H1 (cell line): ENCODE measurements around the gene LHFPL2. TPM values are rescaled to one million over a fixed set of nuclear protein-coding genes. Genes with fewer than 3 reads are reported as not detected.
A peak's percentile ranks its signal among the peaks of the same experiment; 100 is the strongest.

Experiments used
- CTCF ChIA-PET: fragments of 300-600 bp; sonication (Branson Sonifier 250); formaldehyde crosslinking; loops from one replicate; lab custom pipeline; 2021; ENCODE audit not compliant: partially characterized antibody; lab: Charles Lee
- POLR2A ChIA-PET: fragments of 300-600 bp; sonication (Branson Sonifier 250); formaldehyde crosslinking; loops from one replicate; lab custom pipeline; 2021; ENCODE audit warnings: inconsistent platforms; ENCODE audit not compliant: partially characterized antibody; lab: Charles Lee
- DNase-seq, 2 experiments: peaks; one replicate each; pipeline versions ENCODE4 v3.0.0 to v3.0.0-alpha.2; 2010 to 2022; ENCODE audit warnings: low spot score in 2 of 2, low read depth in 1 of 2, mixed read lengths in 1 of 2
- FAIRE-seq: peaks from 2 replicates; lab custom pipeline; 2011; peaks lifted over from hg19 to GRCh38; lab: Jason Lieb, UNC
- H2AFZ ChIP-seq: 2 replicates; pipeline ENCODE4 v1.8.1; 2012; ENCODE audit warnings: low read length, inconsistent platforms
- H2AK5ac ChIP-seq: 2 replicates; pipeline ENCODE4 v1.6.1; 2013; ENCODE audit warnings: low read depth, low read length
- H2BK120ac ChIP-seq: replicated peaks from 2 replicates; pipeline ENCODE3; 2013; ENCODE audit warnings: low read depth, low read length, inconsistent platforms
- H2BK12ac ChIP-seq: 2 replicates; pipeline ENCODE4 v1.6.1; 2013; ENCODE audit warnings: low read depth, low read length
- H2BK15ac ChIP-seq: 2 replicates; pipeline ENCODE4 v1.6.1; 2013; ENCODE audit warnings: low read length
- H2BK20ac ChIP-seq: 2 replicates; pipeline ENCODE4 v1.6.1; 2013; ENCODE audit warnings: low read length
- H2BK5ac ChIP-seq: 2 replicates; pipeline ENCODE4 v1.6.1; 2013; ENCODE audit warnings: low read depth, low read length
- H3K14ac ChIP-seq: 2 replicates; pipeline ENCODE4 v1.6.1; 2013; ENCODE audit warnings: inconsistent platforms; ENCODE audit not compliant: insufficient read length
- H3K18ac ChIP-seq: 2 replicates; pipeline ENCODE4 v1.6.1; 2013; ENCODE audit warnings: low read length; ENCODE audit errors: extremely low read depth
- H3K23ac ChIP-seq: 2 replicates; pipeline ENCODE4 v1.6.1; 2013; ENCODE audit warnings: inconsistent platforms; ENCODE audit not compliant: insufficient read length
- H3K23me2 ChIP-seq: 2 replicates; pipeline ENCODE4 v1.6.1; 2013; ENCODE audit warnings: low read depth, low read length
- H3K27ac ChIP-seq: 2 replicates; pipeline ENCODE4 v1.6.1; 2011; ENCODE audit warnings: low read depth, low read length, inconsistent platforms
- H3K27me3 ChIP-seq, 4 experiments: replicated peaks in 1 of 4; 1 replicate in 1 of 4; 2 replicates in 3 of 4; pipeline versions ENCODE4 v1.6.1 to v1.8.1; 2011 to 2013; ENCODE audit warnings: low read length in 3 of 4, mild to moderate bottlenecking in 3 of 4, inconsistent platforms in 2 of 4, mixed read lengths in 2 of 4, moderate library complexity in 1 of 4; ENCODE audit not compliant: control insufficient read depth in 3 of 4, insufficient read depth in 3 of 4; ENCODE audit errors: extremely low read depth in 1 of 4
- H3K36me3 ChIP-seq, 4 experiments: 2 replicates each; pipeline versions ENCODE4 v1.6.1 to v1.8.1; 2011 to 2013; ENCODE audit warnings: mild to moderate bottlenecking in 4 of 4, low read length in 3 of 4, moderate library complexity in 2 of 4, control low read depth in 1 of 4, inconsistent platforms in 1 of 4; ENCODE audit not compliant: insufficient read depth in 4 of 4, control insufficient read depth in 2 of 4
- H3K4ac ChIP-seq: replicated peaks from 2 replicates; pipeline ENCODE3; 2013; ENCODE audit warnings: low read length, low read depth, mixed read lengths, inconsistent platforms; ENCODE audit not compliant: insufficient read length
- H3K4me1 ChIP-seq, 4 experiments: replicated peaks in 1 of 4; 1 replicate in 1 of 4; 2 replicates in 3 of 4; pipeline versions ENCODE4 v1.6.1 to v1.8.1; 2011 to 2013; ENCODE audit warnings: low read length in 3 of 4, inconsistent platforms in 2 of 4, mixed read lengths in 1 of 4; ENCODE audit not compliant: insufficient read depth in 4 of 4, control insufficient read depth in 3 of 4
- H3K4me2 ChIP-seq, 2 experiments: 2 replicates each; pipeline versions ENCODE4 v1.6.1 to v1.8.1; 2011 to 2013; ENCODE audit warnings: low read depth in 2 of 2, low read length in 2 of 2, control low read depth in 1 of 2, inconsistent platforms in 1 of 2, mild to moderate bottlenecking in 1 of 2; ENCODE audit not compliant: insufficient read depth in 1 of 2
- H3K4me3 ChIP-seq, 4 experiments: fragments of 200-600, 300-600 bp in 1 of 4; sonication (generic), shearing (Covaris generic), sonication (Bioruptor Twin) in 1 of 4; 2 replicates each; pipeline versions ENCODE4 v1.5.1 to v1.8.1; 2011 to 2016; ENCODE audit warnings: low read length in 4 of 4, low read depth in 3 of 4, control low read depth in 2 of 4, inconsistent platforms in 2 of 4, mild to moderate bottlenecking in 2 of 4, mixed read lengths in 1 of 4, moderate library complexity in 1 of 4; ENCODE audit not compliant: insufficient read depth in 2 of 4; ENCODE audit errors: extremely low read depth in 1 of 4
- H3K56ac ChIP-seq: replicated peaks from 2 replicates; pipeline ENCODE3; 2013; ENCODE audit warnings: low read depth, mild to moderate bottlenecking, mixed read lengths, low read length, inconsistent platforms; ENCODE audit not compliant: insufficient read length
- H3K79me1 ChIP-seq: 2 replicates; pipeline ENCODE4 v1.6.1; 2013; ENCODE audit warnings: low read depth, low read length, control low read depth
- H3K79me2 ChIP-seq, 2 experiments: 2 replicates each; pipeline versions ENCODE4 v1.6.1 to v1.8.1; 2012 to 2013; ENCODE audit warnings: low read length in 2 of 2, mild to moderate bottlenecking in 2 of 2, inconsistent platforms in 1 of 2; ENCODE audit not compliant: insufficient read depth in 2 of 2, control insufficient read depth in 1 of 2
- H3K9ac ChIP-seq, 4 experiments: replicated peaks in 1 of 4; 1 replicate in 1 of 4; 2 replicates in 3 of 4; pipeline versions ENCODE4 v1.6.1 to v1.8.1; 2011 to 2013; ENCODE audit warnings: low read depth in 3 of 4, low read length in 3 of 4, control low read depth in 2 of 4, mild to moderate bottlenecking in 2 of 4, moderate library complexity in 2 of 4, inconsistent platforms in 1 of 4; ENCODE audit errors: extremely low read depth in 1 of 4
- H3K9me3 ChIP-seq, 2 experiments: 2 replicates each; pipeline versions ENCODE4 v1.6.1 to v1.8.1; 2012 to 2013; ENCODE audit warnings: mild to moderate bottlenecking in 2 of 2, moderate library complexity in 2 of 2, control low read depth in 1 of 2, inconsistent platforms in 1 of 2, low read depth in 1 of 2, low read length in 1 of 2, mixed read lengths in 1 of 2; ENCODE audit not compliant: insufficient read depth in 2 of 2
- H4K20me1 ChIP-seq, 2 experiments: replicated peaks in 1 of 2; 2 replicates each; pipeline versions ENCODE3 to v1.8.1; 2011 to 2013; ENCODE audit warnings: inconsistent platforms in 2 of 2, low read length in 2 of 2, mild to moderate bottlenecking in 1 of 2; ENCODE audit not compliant: insufficient read depth in 2 of 2, control insufficient read depth in 1 of 2
- H4K5ac ChIP-seq: 2 replicates; pipeline ENCODE4 v1.6.1; 2013; ENCODE audit warnings: low read length, low read depth, mixed read lengths, inconsistent platforms; ENCODE audit not compliant: insufficient read length
- H4K8ac ChIP-seq: 2 replicates; pipeline ENCODE4 v1.8.0; 2013; ENCODE audit warnings: mild to moderate bottlenecking, moderate library complexity, low read length, inconsistent platforms; ENCODE audit not compliant: insufficient read depth; ENCODE audit errors: extremely low read depth
- H4K91ac ChIP-seq: replicated peaks from 2 replicates; pipeline ENCODE3; 2013; ENCODE audit warnings: low read length, mixed read lengths, inconsistent platforms; ENCODE audit not compliant: insufficient read length
- BACH1 ChIP-seq: IDR thresholded peaks from 2 replicates; pipeline ENCODE4 v1.6.1; 2012; ENCODE audit warnings: low read length, improper control_type of control experiment
- CEBPB ChIP-seq: IDR thresholded peaks from 2 replicates; pipeline ENCODE4 v1.6.1; 2012; ENCODE audit warnings: low read depth, low read length
- CHD2 ChIP-seq: IDR thresholded peaks from 2 replicates; pipeline ENCODE4 v1.6.1; 2012; ENCODE audit warnings: low read length, improper control_type of control experiment
- CTBP2 ChIP-seq: IDR thresholded peaks from 2 replicates; pipeline ENCODE4 v1.7.0; 2011; ENCODE audit warnings: borderline replicate concordance, mild to moderate bottlenecking, moderate library complexity, mixed read lengths, low read length; ENCODE audit not compliant: insufficient read depth, insufficient read length
- EP300 ChIP-seq, 2 experiments: IDR thresholded peaks; 1 replicate in 1 of 2; 2 replicates in 1 of 2; pipeline ENCODE4 v1.6.1; 2011 to 2012; ENCODE audit warnings: low read depth in 2 of 2, low read length in 2 of 2, mild to moderate bottlenecking in 2 of 2, borderline replicate concordance in 1 of 2, inconsistent platforms in 1 of 2, moderate library complexity in 1 of 2
- GABPA ChIP-seq: IDR thresholded peaks from 2 replicates; pipeline ENCODE4 v1.6.1; 2011; ENCODE audit warnings: mild to moderate bottlenecking, low read length, moderate library complexity, borderline replicate concordance; ENCODE audit not compliant: insufficient read depth
- GTF2F1 ChIP-seq: IDR thresholded peaks from 2 replicates; pipeline ENCODE4 v1.6.1; 2012; ENCODE audit warnings: low read depth, low read length, improper control_type of control experiment, borderline replicate concordance
- JUN ChIP-seq: IDR thresholded peaks from 2 replicates; pipeline ENCODE4 v1.6.1; 2011; ENCODE audit warnings: low read depth, mild to moderate bottlenecking, improper control_type of control experiment, low read length
- MAFK ChIP-seq: IDR thresholded peaks from 2 replicates; pipeline ENCODE4 v1.6.1; 2012; ENCODE audit warnings: low read depth, mild to moderate bottlenecking, improper control_type of control experiment, low read length
- PHF8 ChIP-seq: fragments of 200-600 bp; sonication (generic); conservative IDR thresholded peaks from 2 replicates; pipeline ENCODE4 v1.7.1; 2012; ENCODE audit warnings: low read depth, mild to moderate bottlenecking, inconsistent platforms, low read length, moderate library complexity
- SIX5 ChIP-seq: IDR thresholded peaks from 2 replicates; pipeline ENCODE4 v1.6.1; 2011; ENCODE audit warnings: mild to moderate bottlenecking, low read depth, low read length
- SP2 ChIP-seq: IDR thresholded peaks from 2 replicates; pipeline ENCODE4 v1.6.1; 2012; ENCODE audit warnings: mild to moderate bottlenecking, low read length, inconsistent platforms
- SP4 ChIP-seq: IDR thresholded peaks from 2 replicates; pipeline ENCODE4 v1.6.1; 2012; ENCODE audit warnings: low read length, inconsistent platforms
- TBP ChIP-seq: IDR thresholded peaks from 2 replicates; pipeline ENCODE4 v1.6.1; 2011; ENCODE audit warnings: low read depth, low read length, improper control_type of control experiment
- YY1 ChIP-seq: IDR thresholded peaks from 2 replicates; pipeline ENCODE4 v1.6.1; 2011; ENCODE audit warnings: low read depth, mild to moderate bottlenecking, low read length
- WGBS, 2 experiments: shearing (Covaris generic) in 1 of 2; methylation state at CpG; one replicate each; pipeline versions ENCODE4 v1.1.6 to v1.1.7; 2013 to 2015; ENCODE audit warnings: low lambda C conversion rate in 2 of 2, mixed read lengths in 2 of 2, inconsistent platforms in 1 of 2, low coverage in 1 of 2, missing lambda C conversion rate in 1 of 2; ENCODE audit not compliant: insufficient replicate concordance in 2 of 2, insufficient coverage in 1 of 2, insufficient read length in 1 of 2; ENCODE audit errors: extremely low coverage in 1 of 2, missing lambda C conversion rate in 1 of 2; 5-methylcytosine and 5-hydroxymethylcytosine counted together
- polyA plus RNA-seq, 7 experiments: library from polyadenylated mRNA; depleted of rRNA in 3 of 7; stranded (reverse) in 5 of 7; unstranded in 2 of 7; fragments of >200 nt in 5 of 7; fragments of 200-250 nt in 2 of 7; gene quantifications; 1 replicate in 5 of 7; 2 replicates in 1 of 7; 4 replicates in 1 of 7; pipeline versions ENCODE4 v1.2.1 to v1.2.3, GENCODE V29; 2011 to 2013; ENCODE audit warnings: missing spikeins in 2 of 7, mixed read lengths in 2 of 7
- total RNA-seq: library from RNA; stranded (reverse); fragmentation: NEBNext Ultra II Directional; extraction: Animal tissue kit (Norgen Biotek cat#: 25700); gene quantifications from 2 replicates; pipeline ENCODE4 v1.2.1, GENCODE V29; 2021

LHFPL2 gene
- total and polyA plus RNA-seq, 2 of the 8 experiments (the other 6 are each of a cell fraction or from before 2014, with no cell fraction given): 9.6 to 43.0 TPM

- Histone ChIP-seq H3K27ac (no peak overlapping the region), H3K56ac (no peak overlapping the region), H2AFZ (no peak overlapping the region), H3K14ac (no peak overlapping the region), H2BK120ac (peak overlapping the region; percentile 41), H3K23me2 (peaks cover 10% of the 10 kb centered on the region; the same call in 1 of the 2 replicates), H3K18ac (no peak overlapping the region), H4K5ac (no peak overlapping the region), H2BK20ac (peak overlapping the region; percentile 51; the same call in 1 of the 2 replicates), H2BK5ac (no peak overlapping the region; the same call in 1 of the 2 replicates), H3K79me1 (peaks cover 2% of the 10 kb centered on the region), H3K36me3 (no peaks in the 10 kb centered on the region), H3K79me2 (peaks cover 0 to 23% of the 10 kb centered on the region in 2 experiments; a peak in 3 of 4 replicates), H3K9me3 (no peaks in the 10 kb centered on the region), H2BK15ac (no peak overlapping the region), H4K8ac (no peak overlapping the region), H3K4me1 (peaks cover 0 to 15% (median under 1%) of the 10 kb centered on the region in 4 experiments; a peak in 3 of 7 replicates), H4K20me1 (no peaks in the 10 kb centered on the region), H2AK5ac (no peak overlapping the region), H3K4me2 (no peak overlapping the region; a peak in 1 of 4 replicates), H3K27me3 (no peaks in the 10 kb centered on the region), H3K23ac (no peak overlapping the region), H3K4ac (no peak overlapping the region), H3K4me3 (no peak overlapping the region; a peak in 1 of 8 replicates), H2BK12ac (no peak overlapping the region), H3K9ac (no peak overlapping the region), H4K91ac (peak overlapping the region; percentile 91)
- ChIA-PET POLR2A (interaction anchor here (1.5 to 5.4 kb wide), 3 partner anchors 13 to 54 kb away, joined by 3 to 40 read pairs (median 11); no protein-coding TSS in a partner anchor), CTCF (no interaction called here)
- WGBS, 2 experiments: 86% methylated on average over 1 of the region's 1 CpG; no CpG with 5 or more reads in 1 of the 2 experiments
- FAIRE-seq (no peak), DNase-seq (no peak)
- TF ChIP-seq CHD2 (no peak), SIX5 (no peak), GABPA (no peak), MAFK (no peak), PHF8 (no peak), CTBP2 (no peak), JUN (no peak), TBP (no peak), CEBPB (no peak), EP300 (IDR thresholded peaks at IDR 0.05; ENCODE audit: borderline replicate concordance in 1 of 2, low read depth in 2 of 2, low read length in 2 of 2) (no peak), SP2 (no peak), YY1 (no peak), BACH1 (no peak), GTF2F1 (no peak), SP4 (no peak)
Observed at GRCh38 chr5:78650531-78650930, 2.0 kb upstream of the LHFPL2 start.
